ENCODE measurements around the gene CNTD1. TPM values are rescaled to one million over a fixed set of nuclear protein-coding genes. Genes with fewer than 3 reads are reported as not detected.
"Not testable (repeated sequence)": the region's sequence is repeated elsewhere in the genome, so short reads cannot be mapped to it uniquely, and the experiment has no call there.

CNTD1 gene
- total RNA-seq, 1 experiment from 2014 or later = not detected

DNA sequence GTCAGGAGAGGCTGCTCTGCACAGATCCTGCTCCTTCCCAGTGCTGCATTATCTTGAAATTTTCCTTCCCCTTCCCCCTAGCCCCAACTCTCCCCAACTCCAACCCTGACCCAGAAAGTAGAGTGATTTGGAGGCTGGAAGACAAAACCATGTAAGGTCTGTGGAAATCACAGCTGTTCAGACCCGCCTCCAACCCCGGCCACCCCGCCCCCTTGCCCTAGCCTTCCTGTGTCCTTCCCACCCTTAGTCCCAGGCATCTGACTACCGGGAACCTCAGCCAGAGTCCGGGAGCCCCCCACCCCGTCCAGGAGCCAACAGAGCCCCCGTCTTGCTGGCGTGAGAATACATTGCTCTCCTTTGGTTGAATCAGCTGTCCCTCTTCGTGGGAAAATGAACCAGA is 52.3 kb downstream of the CNTD1 start, which contains the start of gene AOC3:
Gene AOC3 (plus strand): TSS at position 246 of the 400 bp plus-strand sequence. CDS start 145 bp downstream, at position 391.
- Mint-ChIP-seq H3K9me3 (ENCODE audit: unreplicated experiment) (no peaks in the 10 kb centered on the region), H3K27me3 (ENCODE audit: insufficient read depth, unreplicated experiment) (peaks cover 26% of the 10 kb centered on the region), H3K36me3 (ENCODE audit: insufficient read depth, unreplicated experiment) (peaks cover 3% of the 10 kb centered on the region), H3K4me3 (ENCODE audit: unreplicated experiment) (no peak within 1 kb of the TSS), H3K27ac (ENCODE audit: low read depth, unreplicated experiment) (no peak within 1 kb of the TSS), H3K4me1 (ENCODE audit: insufficient read depth, unreplicated experiment) (peaks cover 8% of the 10 kb centered on the region)
- no TSS peak for BruUV-seq (replicated peaks)
- no peak for DNase-seq (ENCODE audit: unreplicated experiment)
- TF ChIP-seq CTCF (IDR thresholded peaks at IDR 0.05; ENCODE audit: unreplicated experiment) = no peak
- CTCF ChIA-PET = interaction anchor here (0.6 to 1.0 kb wide), 2 partner anchors 78 to 278 kb away, joined by 3 to 4 read pairs; no protein-coding TSS in a partner anchor
- intact Hi-C loops (cut with micrococcal nuclease) = no loop called here
- POLR2A ChIA-PET = no interaction called here

DNA sequence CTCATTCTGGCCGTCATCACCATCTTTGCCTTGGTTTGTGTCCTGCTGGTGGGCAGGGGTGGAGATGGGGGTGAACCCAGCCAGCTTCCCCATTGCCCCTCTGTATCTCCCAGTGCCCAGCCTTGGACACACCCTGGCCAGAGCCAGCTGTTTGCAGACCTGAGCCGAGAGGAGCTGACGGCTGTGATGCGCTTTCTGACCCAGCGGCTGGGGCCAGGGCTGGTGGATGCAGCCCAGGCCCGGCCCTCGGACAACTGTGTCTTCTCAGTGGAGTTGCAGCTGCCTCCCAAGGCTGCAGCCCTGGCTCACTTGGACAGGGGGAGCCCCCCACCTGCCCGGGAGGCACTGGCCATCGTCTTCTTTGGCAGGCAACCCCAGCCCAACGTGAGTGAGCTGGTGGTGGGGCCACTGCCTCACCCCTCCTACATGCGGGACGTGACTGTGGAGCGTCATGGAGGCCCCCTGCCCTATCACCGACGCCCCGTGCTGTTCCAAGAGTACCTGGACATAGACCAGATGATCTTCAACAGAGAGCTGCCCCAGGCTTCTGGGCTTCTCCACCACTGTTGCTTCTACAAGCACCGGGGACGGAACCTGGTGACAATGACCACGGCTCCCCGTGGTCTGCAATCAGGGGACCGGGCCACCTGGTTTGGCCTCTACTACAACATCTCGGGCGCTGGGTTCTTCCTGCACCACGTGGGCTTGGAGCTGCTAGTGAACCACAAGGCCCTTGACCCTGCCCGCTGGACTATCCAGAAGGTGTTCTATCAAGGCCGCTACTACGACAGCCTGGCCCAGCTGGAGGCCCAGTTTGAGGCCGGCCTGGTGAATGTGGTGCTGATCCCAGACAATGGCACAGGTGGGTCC is 52.9 kb downstream of the CNTD1 start:
- H3K27ac Mint-ChIP-seq (ENCODE audit: low read depth, unreplicated experiment); DNase-seq (ENCODE audit: unreplicated experiment); intact Hi-C loops (cut with micrococcal nuclease); H3K4me3 Mint-ChIP-seq (ENCODE audit: unreplicated experiment); H3K4me1 Mint-ChIP-seq (ENCODE audit: insufficient read depth, unreplicated experiment); H3K9me3 Mint-ChIP-seq (ENCODE audit: unreplicated experiment); H3K36me3 Mint-ChIP-seq (ENCODE audit: insufficient read depth, unreplicated experiment); POLR2A ChIA-PET; BruUV-seq (replicated peaks): not testable (repeated sequence)
- CTCF ChIA-PET = interaction anchor here (0.6 kb wide), 2 partner anchors 55 to 86 kb away, joined by 3 read pairs; no protein-coding TSS in a partner anchor
- H3K27me3 Mint-ChIP-seq (ENCODE audit: insufficient read depth, unreplicated experiment) = peaks cover 30% of the 10 kb centered on the region

GRCh38 chr17:42852351-42852750 is 53.7 kb downstream of the CNTD1 start:
- no peak overlapping the region for H3K27ac Mint-ChIP-seq (ENCODE audit: low read depth, unreplicated experiment)
- no peaks in the 10 kb centered on the region for H3K9me3 Mint-ChIP-seq (ENCODE audit: unreplicated experiment)
- no TSS peak for BruUV-seq (replicated peaks)
- H3K36me3 Mint-ChIP-seq (ENCODE audit: insufficient read depth, unreplicated experiment) = no peaks in the 10 kb centered on the region
- peaks cover 37% of the 10 kb centered on the region for H3K27me3 Mint-ChIP-seq (ENCODE audit: insufficient read depth, unreplicated experiment)
- H3K4me3 Mint-ChIP-seq (ENCODE audit: unreplicated experiment) = no peak overlapping the region
- DNase-seq (ENCODE audit: unreplicated experiment) = no peak
- intact Hi-C loops (cut with micrococcal nuclease) = no loop called here
- no peaks in the 10 kb centered on the region for H3K4me1 Mint-ChIP-seq (ENCODE audit: insufficient read depth, unreplicated experiment)
- no peak for TF ChIP-seq CTCF (IDR thresholded peaks at IDR 0.05; ENCODE audit: unreplicated experiment)
- ChIA-PET CTCF (interaction anchor here (0.6 to 1.0 kb wide), 2 partner anchors 10 to 85 kb away, joined by 3 read pairs; no protein-coding TSS in a partner anchor), POLR2A (interaction anchor here (1.0 kb wide), 1 partner anchor 15 kb away, joined by 3 read pairs; no protein-coding TSS in a partner anchor)

DNA sequence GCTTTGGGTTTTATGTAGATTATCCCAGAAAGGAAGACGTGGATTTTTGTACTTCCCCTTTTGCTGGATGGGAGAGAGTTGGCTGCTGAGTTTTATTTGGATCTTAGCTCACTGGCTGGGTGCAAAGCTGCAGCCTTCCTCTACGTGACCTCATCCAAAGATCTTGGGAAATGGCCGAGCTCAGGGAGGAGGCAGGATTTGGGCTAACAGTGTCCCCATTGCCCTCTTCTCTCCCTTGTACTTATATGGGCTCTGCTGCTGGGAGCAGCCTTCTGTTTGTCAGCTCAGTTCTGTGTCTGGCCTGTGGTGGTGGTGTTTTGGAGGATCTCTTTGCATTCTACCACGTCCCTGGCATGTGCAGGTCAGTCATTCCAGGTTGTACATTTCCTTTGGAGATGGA is 54.3 kb downstream of the CNTD1 start:
- no peaks in the 10 kb centered on the region for H3K36me3 Mint-ChIP-seq (ENCODE audit: insufficient read depth, unreplicated experiment)
- H3K4me3 Mint-ChIP-seq (ENCODE audit: unreplicated experiment) = no peak overlapping the region
- H3K27me3 Mint-ChIP-seq (ENCODE audit: insufficient read depth, unreplicated experiment) = peaks cover 38% of the 10 kb centered on the region
- ChIA-PET CTCF (interaction anchor here (1.0 kb wide), 1 partner anchor 10 kb away, joined by 3 read pairs; no protein-coding TSS in a partner anchor), POLR2A (interaction anchor here (0.6 to 1.0 kb wide), 2 partner anchors 14 to 292 kb away, joined by 3 to 4 read pairs; no protein-coding TSS in a partner anchor)
- no peak for DNase-seq (ENCODE audit: unreplicated experiment)
- no peaks in the 10 kb centered on the region for H3K4me1 Mint-ChIP-seq (ENCODE audit: insufficient read depth, unreplicated experiment)
- no peak overlapping the region for H3K27ac Mint-ChIP-seq (ENCODE audit: low read depth, unreplicated experiment)
- no peak for TF ChIP-seq CTCF (IDR thresholded peaks at IDR 0.05; ENCODE audit: unreplicated experiment)
- BruUV-seq (replicated peaks) = no TSS peak
- H3K9me3 Mint-ChIP-seq (ENCODE audit: unreplicated experiment) = no peaks in the 10 kb centered on the region
- intact Hi-C loops (cut with micrococcal nuclease) = no loop called here

Measured in MCF 10A (cell line).